ENCODE measurements around the gene ZNF579.

The ZNF579 gene

GRCh38 chr19:55563261-55563690, 17.4 kb downstream of the ZNF579 start:
- DNase-seq: no peak

GRCh38 chr19:55559684-55560083, 21.0 kb downstream of the ZNF579 start:
- no peak for DNase-seq

- DNase-seq: no peak
These were observed 25.9 kb downstream of the ZNF579 start for GRCh38 chr19:55554741-55555152.

- no peak for DNase-seq
These were observed 26.3 kb downstream of the ZNF579 start for GRCh38 chr19:55554302-55554701.

GRCh38 chr19:55553217-55554182, 27.1 kb downstream of the ZNF579 start:
- no peak for DNase-seq

GRCh38 chr19:55552620-55553019, 28.0 kb downstream of the ZNF579 start:
- DNase-seq: no peak

GRCh38 chr19:55552206-55552605, 28.4 kb downstream of the ZNF579 start:
- DNase-seq: no peak

GRCh38 chr19:55550321-55550650, 30.4 kb downstream of the ZNF579 start:
- DNase-seq: no peak

GRCh38 chr19:55549500-55550320, 30.9 kb downstream of the ZNF579 start:
- DNase-seq: no peak

GRCh38 chr19:55546822-55547614, 33.6 kb downstream of the ZNF579 start:
- DNase-seq: peak; percentile 95 to 98

- DNase-seq: no peak
These were observed 34.6 kb downstream of the ZNF579 start for GRCh38 chr19:55546011-55546410.

- DNase-seq: no peak
These were observed 35.2 kb downstream of the ZNF579 start, which contains the start of gene SBK3 for GRCh38 chr19:55545443-55545842. Gene SBK3, minus strand, starts transcription at chr19:55545543. Its CDS starts 0 bp downstream, at chr19:55545543.

GRCh38 chr19:55544776-55545439, 35.7 kb downstream of the ZNF579 start:
- DNase-seq: no peak

GRCh38 chr19:55544014-55544413, 36.6 kb downstream of the ZNF579 start:
- no peak for DNase-seq

- no peak for DNase-seq
These were observed 37.1 kb downstream of the ZNF579 start for GRCh38 chr19:55543567-55543966.

GRCh38 chr19:55542292-55542855, 38.3 kb downstream of the ZNF579 start:
- no peak for DNase-seq

- no peak for DNase-seq
These were observed 39.6 kb downstream of the ZNF579 start for GRCh38 chr19:55541091-55541490.

- DNase-seq: no peak
These were observed 40.0 kb downstream of the ZNF579 start for GRCh38 chr19:55540619-55541018.

- no peak for DNase-seq
These were observed 41.3 kb downstream of the ZNF579 start for GRCh38 chr19:55539090-55539984.

- no peak for DNase-seq
These were observed 42.5 kb downstream of the ZNF579 start for GRCh38 chr19:55538132-55538531.

GRCh38 chr19:55537741-55538111, 42.9 kb downstream of the ZNF579 start:
- no peak for DNase-seq
